HG03039 (cell line): ENCODE measurements around the gene ADARB1.

Experiments
- ATAC-seq: cut with Tn5 transposase; IDR thresholded peaks from one replicate; pipeline ENCODE4 v1.9.1; 2021; ENCODE audit warnings: mild to moderate bottlenecking, moderate library complexity; ENCODE audit not compliant: unreplicated experiment

Gene ADARB1

DNA sequence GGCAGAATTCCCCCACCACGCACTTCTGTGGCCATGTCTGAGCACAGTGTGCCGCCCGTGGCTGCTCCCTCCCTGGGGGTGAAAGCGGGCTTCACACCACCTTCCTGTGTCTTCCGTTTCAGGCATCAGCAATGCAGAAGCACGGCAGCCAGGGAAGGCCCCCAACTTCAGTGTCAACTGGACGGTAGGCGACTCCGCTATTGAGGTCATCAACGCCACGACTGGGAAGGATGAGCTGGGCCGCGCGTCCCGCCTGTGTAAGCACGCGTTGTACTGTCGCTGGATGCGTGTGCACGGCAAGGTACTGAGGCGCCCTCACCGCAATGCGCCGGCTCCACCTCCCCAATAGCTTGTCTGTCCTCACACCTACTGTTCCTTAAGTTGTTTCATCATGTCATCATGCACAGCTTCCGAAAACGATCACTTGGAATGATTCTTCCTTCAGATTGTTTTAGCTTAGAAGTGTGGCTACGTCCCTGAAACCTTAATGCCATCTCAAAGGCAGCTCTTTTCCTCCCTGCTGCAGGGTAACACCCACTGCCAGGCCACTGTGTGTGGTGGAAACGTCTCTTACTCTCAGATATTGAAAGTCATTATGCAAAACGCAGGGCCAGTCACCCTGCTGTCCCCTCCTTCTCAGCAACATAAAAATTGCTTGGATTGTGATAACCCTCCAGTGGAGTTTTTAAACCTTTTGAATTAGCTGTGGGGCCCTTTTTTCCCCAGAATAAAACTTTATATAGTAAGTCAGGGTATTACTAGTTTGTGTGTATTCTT is 146.5 kb downstream of the ADARB1 start:
- no peak for ATAC-seq

DNA sequence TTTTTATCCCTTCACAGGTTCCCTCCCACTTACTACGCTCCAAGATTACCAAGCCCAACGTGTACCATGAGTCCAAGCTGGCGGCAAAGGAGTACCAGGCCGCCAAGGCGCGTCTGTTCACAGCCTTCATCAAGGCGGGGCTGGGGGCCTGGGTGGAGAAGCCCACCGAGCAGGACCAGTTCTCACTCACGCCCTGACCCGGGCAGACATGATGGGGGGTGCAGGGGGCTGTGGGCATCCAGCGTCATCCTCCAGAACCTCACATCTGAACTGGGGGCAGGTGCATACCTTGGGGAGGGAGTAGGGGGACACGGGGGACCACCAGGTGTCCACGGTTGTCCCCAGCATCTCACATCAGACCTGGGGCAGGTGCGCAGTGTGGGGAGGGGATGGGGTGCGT is 147.6 kb downstream of the ADARB1 start:
- ATAC-seq, result no peak

DNA sequence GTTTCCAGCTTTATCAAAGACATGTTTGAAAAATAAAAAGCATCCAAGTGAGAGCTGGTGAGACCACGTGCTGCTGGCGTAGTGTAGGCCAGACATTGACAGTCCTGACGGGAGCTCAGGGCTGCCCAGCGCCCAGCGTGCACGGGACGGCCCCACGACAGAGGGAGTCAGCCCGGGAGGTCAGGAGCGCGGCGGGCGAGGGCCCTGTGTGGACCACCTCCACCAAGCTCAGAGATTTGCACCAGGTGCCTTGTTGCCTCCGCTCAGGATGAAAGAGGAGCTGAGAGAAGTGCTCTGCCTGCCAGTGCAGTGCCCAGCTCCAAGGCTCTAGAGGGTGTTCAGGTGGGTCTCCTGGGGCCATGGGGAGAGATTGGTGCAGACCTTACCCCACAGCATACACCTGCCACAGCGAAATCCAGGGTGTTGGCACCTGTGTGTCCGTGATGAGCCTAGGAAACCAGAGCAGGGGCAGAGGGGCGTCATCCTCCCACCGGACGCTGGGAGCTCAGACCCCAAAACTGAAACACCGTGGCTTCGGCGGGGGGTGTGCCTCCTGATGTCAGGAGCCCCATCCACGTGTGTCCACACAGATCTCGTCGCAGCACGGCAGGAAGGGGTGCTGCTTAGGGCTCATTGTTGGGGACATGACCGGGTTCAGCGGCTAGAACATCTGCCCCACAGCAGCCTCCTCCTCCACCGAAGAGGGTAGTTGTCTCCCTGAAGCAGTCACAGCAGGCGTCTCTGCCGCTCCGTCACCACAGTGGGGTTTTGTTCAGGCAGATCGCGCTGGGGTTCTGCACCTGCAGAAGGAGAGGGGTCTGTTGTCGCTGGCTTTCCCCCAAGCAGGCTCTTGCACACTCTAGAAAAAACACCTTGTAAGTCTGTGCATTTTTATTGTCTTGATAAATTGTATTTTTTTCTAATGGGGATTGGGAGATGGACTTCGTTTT is 149.1 kb downstream of the ADARB1 start:
- ATAC-seq, result no peak

DNA sequence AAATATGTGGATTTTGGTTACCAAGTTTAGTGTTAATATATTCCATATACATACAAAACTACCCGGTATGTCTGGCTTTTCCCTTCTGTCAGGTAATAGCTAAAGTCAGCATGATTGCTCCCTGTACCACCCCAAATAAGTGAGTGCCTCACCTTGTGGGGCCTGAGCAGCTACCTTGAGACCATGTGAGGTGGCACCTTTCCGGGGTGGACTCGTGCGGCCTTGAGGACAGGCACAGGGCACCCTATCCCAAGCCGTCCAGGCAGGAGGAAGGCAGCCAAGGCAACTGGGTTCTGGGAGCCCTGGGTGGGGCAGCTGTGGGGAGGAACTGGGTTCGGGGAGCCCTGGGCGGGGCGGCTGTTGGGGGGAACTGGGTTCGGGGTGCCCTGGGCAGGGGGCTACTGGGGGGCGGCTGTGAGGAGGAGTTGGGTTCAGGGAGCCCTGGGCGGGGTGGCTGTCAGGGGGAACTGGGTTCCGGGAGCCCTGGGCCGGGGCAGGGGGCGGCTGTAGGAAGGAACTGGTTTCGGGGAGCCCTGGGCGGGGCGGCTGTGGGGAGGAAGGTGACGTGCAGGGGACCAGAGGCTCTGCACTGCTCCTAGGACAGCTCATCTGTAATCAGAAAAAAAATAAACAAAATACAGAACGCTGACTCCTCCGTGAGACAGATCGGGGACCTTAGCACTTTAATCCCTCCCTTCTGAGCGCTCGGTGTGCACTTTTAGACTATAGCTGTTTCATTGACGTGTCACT is 150.0 kb downstream of the ADARB1 start:
- ATAC-seq, result no peak

DNA sequence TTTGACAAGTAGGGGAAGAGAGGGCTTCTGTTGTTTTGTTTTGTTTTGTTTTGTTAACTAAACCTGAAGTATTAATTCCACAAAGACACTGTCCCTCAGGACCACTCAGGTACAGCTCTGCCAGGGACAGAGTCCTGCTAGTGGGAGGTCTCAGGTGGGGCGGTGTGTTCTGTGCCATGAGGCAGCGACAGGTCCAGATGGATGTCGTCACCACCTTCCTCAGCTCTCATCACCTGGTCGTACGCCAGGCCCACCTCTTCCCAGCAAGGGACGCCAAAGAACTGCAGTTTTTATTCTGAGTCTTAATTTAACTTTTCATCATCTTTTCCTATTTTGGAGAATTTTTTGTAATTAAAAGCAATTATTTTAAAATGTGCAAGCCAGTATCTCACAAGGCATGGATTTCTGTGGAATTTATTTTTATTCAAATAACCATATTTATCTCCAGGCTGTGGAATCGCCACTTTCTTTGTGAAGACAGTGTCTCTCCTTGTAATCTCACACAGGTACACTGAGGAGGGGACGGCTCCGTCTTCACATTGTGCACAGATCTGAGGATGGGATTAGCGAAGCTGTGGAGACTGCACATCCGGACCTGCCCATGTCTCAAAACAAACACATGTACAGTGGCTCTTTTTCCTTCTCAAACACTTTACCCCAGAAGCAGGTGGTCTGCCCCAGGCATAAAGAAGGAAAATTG is 150.8 kb downstream of the ADARB1 start:
- no peak for ATAC-seq

DNA sequence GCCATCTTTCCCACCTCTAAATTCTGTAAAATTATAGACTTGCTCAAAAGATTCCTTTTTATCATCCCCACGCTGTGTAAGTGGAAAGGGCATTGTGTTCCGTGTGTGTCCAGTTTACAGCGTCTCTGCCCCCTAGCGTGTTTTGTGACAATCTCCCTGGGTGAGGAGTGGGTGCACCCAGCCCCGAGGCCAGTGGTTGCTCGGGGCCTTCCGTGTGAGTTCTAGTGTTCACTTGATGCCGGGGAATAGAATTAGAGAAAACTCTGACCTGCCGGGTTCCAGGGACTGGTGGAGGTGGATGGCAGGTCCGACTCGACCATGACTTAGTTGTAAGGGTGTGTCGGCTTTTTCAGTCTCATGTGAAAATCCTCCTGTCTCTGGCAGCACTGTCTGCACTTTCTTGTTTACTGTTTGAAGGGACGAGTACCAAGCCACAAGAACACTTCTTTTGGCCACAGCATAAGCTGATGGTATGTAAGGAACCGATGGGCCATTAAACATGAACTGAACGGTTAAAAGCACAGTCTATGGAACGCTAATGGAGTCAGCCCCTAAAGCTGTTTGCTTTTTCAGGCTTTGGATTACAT is 151.5 kb downstream of the ADARB1 start:
- ATAC-seq, result no peak

DNA sequence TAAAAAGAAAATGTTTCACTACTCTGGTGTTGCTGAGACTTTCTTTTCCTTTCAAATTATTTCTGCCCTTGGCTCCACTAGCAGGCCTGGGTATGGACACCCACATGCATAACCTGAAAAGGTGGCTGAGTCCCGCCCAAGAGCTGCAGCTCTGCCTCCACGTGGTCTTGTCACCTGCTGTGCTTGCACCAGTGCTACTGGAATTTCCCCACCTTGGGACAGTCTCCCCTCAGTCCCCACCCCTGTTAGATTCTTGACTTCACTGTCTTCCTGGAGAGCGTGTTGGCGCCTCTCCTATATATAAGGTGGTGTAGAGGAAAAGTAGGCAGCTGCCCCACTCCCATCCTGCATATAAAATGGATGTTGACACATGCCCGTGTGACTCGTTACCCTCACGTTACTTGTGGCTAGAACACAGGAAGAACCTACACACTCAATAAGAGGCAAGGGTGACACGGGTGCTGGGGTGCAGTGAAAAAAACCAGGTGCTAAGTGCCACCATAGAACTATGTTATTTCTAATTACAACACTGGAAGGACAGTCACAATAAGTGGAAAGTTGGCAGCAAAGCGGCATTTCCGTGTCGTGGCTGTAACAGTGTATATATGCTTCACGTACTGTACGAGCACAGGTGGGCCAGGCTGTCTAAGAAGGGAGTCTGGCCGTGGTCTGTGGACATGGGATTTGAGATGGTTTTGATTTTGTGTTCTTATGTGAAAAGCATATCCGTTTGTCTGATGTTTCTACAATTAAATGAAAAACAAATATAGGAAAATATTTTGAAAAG is 152.4 kb downstream of the ADARB1 start:
- ATAC-seq, result no peak

DNA sequence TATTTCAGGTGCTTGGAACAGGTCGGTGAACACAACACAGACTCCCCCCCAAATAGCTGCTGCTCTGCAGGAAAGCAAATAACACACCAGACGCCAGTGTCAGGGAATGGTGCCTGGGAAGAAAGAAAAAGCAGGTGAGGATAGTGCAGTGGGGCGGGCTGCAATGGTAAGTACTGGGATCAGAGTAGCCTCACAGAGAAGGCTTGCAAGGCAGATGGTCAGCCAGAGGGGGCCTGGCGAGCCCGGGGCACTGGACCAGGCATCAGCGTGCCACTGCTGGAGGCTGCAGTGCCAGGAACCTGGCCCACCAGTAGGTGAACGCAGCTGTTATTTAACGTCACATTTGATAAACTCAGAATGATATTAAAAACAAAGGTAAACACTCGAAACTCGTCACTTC is 153.4 kb downstream of the ADARB1 start:
- no peak for ATAC-seq

DNA sequence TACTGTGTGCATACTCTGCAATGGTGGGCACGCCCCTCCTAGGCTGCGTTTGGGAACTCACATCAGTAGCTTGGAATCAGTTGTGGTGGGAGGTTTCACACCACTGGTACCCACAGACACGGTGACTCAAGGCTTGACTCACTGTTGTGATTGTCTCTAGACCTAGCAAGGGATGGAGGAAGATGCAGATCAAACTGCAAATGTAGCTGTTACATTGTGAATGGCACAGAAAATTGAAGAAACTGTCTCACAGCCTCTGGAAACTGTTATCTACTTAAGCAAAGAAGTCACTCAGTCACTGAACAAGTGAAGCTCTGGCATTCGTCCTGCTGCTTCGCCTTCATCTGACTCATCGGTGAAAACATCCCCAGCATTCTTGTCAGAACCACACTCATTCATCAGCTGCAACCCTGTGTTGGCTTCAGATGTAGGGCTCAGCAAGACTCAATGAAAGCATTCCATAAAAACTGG is 153.8 kb downstream of the ADARB1 start:
- no peak for ATAC-seq

DNA sequence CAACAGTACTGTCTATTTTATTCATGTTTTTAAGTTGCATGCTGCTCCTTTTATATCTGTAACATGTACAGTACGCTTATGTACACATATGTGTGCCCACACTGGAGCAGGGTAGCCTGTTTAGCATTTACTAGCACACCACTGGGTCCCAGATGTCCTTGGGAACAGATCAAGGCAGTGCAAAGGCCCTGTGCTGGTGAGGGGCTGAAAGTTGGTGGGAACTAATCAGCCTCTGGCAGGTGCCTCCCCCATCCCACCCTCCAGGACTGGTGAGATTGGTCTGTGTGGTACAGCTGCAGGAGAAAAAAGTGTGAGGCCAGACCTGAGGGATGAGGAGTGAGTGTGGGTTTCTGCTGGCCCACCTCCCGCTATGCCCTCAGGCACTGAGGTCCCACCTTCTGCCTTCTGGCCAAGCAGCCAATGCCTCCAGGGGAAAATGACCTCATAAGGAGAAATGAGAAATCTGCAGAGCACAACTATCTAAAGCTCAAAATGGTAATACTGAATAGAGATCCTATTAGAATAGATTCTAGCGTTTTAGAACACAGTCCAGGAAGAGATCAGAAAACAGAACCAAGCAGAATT is 154.4 kb downstream of the ADARB1 start:
- no peak for ATAC-seq

DNA sequence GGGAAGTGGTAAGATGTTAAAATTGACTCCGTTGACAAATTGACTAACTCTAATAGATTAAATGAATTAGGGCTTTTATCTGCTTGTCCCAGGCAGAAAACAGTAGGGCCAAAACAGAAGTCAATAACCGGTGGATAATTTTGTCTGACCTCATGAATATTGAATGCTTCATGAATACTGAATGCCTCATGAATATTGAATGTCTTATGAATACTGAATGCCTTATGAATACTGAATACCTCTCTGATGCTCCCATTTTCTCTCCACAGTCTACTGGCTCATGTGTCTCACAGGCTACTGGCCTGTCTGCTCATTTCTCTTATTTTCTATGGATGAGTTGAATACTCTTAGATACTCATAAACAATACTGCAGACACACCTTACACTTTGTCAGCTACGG is 157.3 kb downstream of the ADARB1 start:
- no peak for ATAC-seq

DNA sequence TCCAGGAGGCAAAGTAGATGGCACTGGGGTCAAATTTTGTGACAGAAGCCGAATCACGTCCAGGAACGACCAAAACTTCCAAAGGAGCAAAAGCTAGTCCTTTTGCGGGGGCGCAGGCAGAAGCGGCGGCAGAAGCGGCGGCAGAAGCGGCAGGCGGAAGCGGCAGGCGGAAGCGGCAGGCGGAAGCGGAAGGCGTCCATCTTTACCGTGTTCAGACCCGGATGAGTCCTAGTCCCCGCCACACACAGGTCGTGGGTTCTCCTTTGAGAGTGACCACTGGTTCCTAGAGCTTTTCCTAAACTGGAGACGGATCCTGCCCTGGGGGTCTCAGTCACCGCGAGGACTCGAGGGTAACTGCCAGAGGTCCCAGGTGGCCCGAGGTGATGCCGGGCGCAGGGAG is 159.7 kb downstream of the ADARB1 start:
- ATAC-seq, result no peak

DNA sequence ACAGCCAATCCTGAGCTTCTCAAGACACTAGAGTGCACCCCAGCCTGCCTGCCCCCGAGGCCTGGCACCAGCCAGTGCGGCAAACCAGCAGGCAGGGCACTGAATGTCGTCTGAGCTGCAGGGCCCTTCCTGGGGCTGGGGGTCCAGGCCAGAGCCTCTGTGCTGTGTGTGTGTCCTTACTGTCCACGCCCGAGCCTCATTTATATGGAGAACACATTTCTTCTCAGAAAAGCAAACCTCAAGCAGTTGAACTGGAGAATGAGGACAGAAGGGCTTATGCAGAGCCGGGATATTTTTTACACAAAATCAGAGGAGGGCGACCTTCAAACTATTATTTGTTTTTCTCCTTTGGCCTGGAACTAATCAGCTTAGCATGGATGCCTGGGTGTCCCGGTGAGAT is 160.6 kb downstream of the ADARB1 start:
- ATAC-seq, result no peak

DNA sequence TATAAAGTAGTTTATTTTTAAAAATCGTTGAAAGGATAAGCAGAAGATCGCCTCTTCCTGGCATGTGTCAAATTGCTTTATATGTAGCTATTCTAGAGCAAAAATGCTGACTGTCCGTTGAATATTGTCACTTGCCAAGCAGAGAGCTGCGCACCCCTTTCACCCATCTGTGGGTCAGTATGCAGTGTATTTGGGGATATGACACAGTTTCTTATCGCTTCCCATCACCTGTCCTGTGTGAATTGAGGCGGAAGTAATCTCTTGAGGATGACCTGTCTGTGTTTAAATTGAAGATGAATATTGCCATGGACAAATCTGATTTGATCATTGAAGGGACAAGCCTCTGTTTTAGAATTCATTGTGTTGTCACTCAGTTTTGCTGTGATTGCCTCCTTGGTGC is 161.1 kb downstream of the ADARB1 start:
- ATAC-seq, result no peak

DNA sequence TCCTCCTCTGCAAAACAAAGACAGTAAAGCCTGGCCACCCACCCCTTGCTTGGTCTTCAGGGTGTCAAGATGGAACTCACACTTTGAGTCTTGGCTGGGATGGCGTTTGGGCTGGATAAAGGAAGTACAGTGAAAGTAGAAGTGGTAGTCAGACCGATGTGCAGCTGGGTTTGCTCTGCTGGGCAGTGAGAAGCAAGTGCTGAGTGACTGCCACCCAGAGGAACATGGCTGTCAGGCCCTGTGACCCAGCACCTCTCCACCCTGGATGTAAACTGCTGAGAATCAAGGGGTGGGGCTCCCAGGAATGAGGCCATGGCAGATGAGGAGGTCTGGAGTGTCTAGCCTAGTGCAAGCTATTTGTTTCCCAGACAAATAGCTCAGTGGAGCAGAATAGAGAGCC is 162.1 kb downstream of the ADARB1 start:
- ATAC-seq, result no peak

DNA sequence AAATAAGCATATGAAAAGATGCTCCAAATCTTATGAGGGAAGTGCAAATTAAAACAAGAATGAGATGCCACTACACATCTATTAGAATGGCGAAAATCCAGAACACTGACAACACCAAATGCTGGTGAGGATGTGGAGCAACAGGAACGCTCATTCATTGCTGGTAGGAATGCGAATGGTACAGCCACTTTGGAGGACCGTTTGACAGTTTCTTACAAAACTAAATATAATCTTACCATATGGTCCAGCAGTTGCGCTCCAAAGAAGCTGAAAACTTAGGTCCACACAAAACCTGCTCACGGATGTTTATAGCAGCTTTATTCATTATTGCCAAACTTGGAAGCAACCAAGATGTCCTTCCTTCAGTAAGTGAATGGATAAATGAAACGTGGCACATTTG is 163.0 kb downstream of the ADARB1 start:
- no peak for ATAC-seq

DNA sequence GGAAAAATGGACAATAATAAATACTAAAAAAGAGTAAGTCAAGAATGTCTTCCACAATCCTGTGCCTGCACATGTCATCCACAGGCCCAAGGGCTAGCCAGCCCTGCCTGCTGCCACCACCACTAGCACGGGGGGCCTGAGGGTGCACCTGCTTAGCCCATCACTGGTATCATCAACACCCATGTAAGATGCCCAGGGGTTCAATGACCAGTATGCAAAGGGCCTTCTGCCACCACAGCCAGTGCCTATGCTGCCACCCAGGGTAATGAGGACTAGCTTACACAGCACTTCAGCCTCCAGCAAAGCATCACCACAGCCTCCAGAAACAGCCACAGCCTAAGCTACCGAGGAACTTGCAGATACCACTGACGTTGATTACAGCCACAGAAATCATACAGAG is 167.0 kb downstream of the ADARB1 start:
- no peak for ATAC-seq

DNA sequence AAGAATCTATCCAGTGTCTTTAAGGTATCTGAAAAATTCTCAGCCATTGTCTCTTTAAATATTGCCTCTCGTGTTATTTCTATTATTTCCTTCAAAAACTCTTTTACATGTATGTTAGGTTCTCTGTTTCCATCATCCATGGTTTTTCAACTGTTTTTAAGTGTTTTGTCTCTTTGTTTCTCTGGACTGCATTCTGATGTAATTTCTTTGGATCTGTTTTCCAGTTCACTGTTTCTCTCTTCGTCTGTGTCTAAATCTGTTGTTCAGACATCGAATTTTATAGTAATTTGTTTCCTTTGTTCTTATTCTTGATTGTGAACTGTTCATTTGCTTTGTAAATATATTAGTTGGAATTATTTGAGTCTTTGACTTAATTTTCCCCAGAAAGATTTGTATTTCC is 169.2 kb downstream of the ADARB1 start:
- ATAC-seq, result no peak

DNA sequence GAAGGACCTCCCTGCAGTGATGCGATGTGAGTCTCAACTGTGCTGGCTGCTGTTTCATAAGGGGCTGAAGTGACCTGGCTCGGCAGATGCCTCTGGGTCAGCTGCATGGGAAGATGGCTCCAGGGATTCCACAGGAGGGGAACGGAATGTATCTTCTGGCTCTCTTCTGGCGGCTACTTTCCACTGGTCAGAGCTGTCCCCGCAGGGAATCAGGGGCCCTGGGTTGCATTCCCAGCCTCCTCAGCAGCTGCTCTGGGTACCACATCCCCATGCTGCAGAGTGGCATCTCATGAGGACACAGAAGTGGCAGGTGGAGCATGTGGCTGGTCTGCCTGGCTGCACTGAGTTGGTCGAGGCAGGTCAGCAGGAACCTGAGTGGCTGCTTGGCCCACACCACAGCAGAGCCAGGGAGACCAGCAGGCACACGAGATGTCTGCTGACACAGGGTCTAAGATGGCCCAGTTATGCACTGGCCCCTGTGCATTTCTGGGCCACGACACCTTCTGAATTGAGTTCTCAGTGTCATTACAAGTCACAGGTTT is 170.5 kb downstream of the ADARB1 start:
- ATAC-seq, result no peak
